ENCODE results near the gene DFFA.
"Not testable (repeated sequence)": the region's sequence is repeated elsewhere in the genome, so short reads cannot be mapped to it uniquely, and the experiment has no call there.

DFFA gene

GRCh38 chr1:10472220-10473144 lies at the start of gene DFFA:
Gene DFFA (minus strand): TSS chr1:10472529. CDS start chr1:10472458, 71 bp downstream.
- DNase-seq, result peak; percentile 83

GRCh38 chr1:10521537-10522157 lies 49.3 kb upstream of the DFFA start:
- no peak for DNase-seq

- no peak for DNase-seq
Observed at GRCh38 chr1:10520952-10521351, 48.6 kb upstream of the DFFA start.

GRCh38 chr1:10520497-10520896 lies 48.2 kb upstream of the DFFA start:
- no peak for DNase-seq

- DNase-seq, result peak; percentile 29
Observed at GRCh38 chr1:10519016-10519417, 46.7 kb upstream of the DFFA start.

- no peak for DNase-seq
Observed at GRCh38 chr1:10517677-10517982, 45.3 kb upstream of the DFFA start.

- no peak for DNase-seq
Observed at GRCh38 chr1:10516925-10517676, 44.8 kb upstream of the DFFA start.

GRCh38 chr1:10515976-10516750 lies 43.8 kb upstream of the DFFA start:
- no peak for DNase-seq

- DNase-seq, result no peak
Observed at GRCh38 chr1:10515301-10515975, 43.1 kb upstream of the DFFA start.

- peak; percentile 40 for DNase-seq
Observed at GRCh38 chr1:10514490-10515235, 42.3 kb upstream of the DFFA start.

GRCh38 chr1:10513199-10513598 lies 40.9 kb upstream of the DFFA start:
- DNase-seq, result no peak

GRCh38 chr1:10511494-10511885 lies 39.2 kb upstream of the DFFA start:
- DNase-seq, result no peak

GRCh38 chr1:10510520-10511493 lies 38.5 kb upstream of the DFFA start:
- no peak for DNase-seq

GRCh38 chr1:10509809-10510509 lies 37.6 kb upstream of the DFFA start:
- DNase-seq, result no peak

- DNase-seq, result no peak
Observed at GRCh38 chr1:10508511-10508951, 36.2 kb upstream of the DFFA start.

- DNase-seq, result peak; percentile 75
Observed at GRCh38 chr1:10507111-10507879, 35.0 kb upstream of the DFFA start.

- no peak for DNase-seq
Observed at GRCh38 chr1:10506677-10507047, 34.3 kb upstream of the DFFA start.

GRCh38 chr1:10506046-10506676 lies 33.8 kb upstream of the DFFA start:
- not testable (repeated sequence) for DNase-seq

Data from NCI-H2029 treated with DMSO at 0.1 percent for 48 hours (cell line).